ENCODE results near the gene UBE4B. TPM values are rescaled to one million over a fixed set of nuclear protein-coding genes. Genes with fewer than 3 reads are reported as not detected.

The UBE4B gene
- total RNA-seq, 1 experiment from 2014 or later: 80.8 TPM

- TF ChIP-seq ZNF281 (CRISPR knock-in tag; IDR thresholded peaks at IDR 0.05) (no peak), MXD4 (CRISPR knock-in tag; IDR thresholded peaks at IDR 0.05; ENCODE audit: borderline replicate concordance) (no peak), ZNF138 (CRISPR knock-in tag; conservative IDR thresholded peaks at IDR 0.05) (no peak), GRHL2 (CRISPR knock-in tag; IDR thresholded peaks at IDR 0.05; ENCODE audit: insufficient replicate concordance, severe bottlenecking) (no peak), FOXJ3 (CRISPR knock-in tag; IDR thresholded peaks at IDR 0.05; ENCODE audit: borderline replicate concordance) (no peak), ETV6 (CRISPR knock-in tag; IDR thresholded peaks at IDR 0.05) (no peak)
- TF ChIP-seq, protein P1, sequence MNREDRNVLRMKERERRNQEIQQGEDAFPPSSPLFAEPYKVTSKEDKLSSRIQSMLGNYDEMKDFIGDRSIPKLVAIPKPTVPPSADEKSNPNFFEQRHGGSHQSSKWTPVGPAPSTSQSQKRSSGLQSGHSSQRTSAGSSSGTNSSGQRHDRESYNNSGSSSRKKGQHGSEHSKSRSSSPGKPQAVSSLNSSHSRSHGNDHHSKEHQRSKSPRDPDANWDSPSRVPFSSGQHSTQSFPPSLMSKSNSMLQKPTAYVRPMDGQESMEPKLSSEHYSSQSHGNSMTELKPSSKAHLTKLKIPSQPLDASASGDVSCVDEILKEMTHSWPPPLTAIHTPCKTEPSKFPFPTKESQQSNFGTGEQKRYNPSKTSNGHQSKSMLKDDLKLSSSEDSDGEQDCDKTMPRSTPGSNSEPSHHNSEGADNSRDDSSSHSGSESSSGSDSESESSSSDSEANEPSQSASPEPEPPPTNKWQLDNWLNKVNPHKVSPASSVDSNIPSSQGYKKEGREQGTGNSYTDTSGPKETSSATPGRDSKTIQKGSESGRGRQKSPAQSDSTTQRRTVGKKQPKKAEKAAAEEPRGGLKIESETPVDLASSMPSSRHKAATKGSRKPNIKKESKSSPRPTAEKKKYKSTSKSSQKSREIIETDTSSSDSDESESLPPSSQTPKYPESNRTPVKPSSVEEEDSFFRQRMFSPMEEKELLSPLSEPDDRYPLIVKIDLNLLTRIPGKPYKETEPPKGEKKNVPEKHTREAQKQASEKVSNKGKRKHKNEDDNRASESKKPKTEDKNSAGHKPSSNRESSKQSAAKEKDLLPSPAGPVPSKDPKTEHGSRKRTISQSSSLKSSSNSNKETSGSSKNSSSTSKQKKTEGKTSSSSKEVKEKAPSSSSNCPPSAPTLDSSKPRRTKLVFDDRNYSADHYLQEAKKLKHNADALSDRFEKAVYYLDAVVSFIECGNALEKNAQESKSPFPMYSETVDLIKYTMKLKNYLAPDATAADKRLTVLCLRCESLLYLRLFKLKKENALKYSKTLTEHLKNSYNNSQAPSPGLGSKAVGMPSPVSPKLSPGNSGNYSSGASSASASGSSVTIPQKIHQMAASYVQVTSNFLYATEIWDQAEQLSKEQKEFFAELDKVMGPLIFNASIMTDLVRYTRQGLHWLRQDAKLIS (CRISPR knock-in tag; IDR thresholded peaks at IDR 0.05; ENCODE audit: borderline replicate concordance): no peak
- TF ChIP-seq, protein P2, sequence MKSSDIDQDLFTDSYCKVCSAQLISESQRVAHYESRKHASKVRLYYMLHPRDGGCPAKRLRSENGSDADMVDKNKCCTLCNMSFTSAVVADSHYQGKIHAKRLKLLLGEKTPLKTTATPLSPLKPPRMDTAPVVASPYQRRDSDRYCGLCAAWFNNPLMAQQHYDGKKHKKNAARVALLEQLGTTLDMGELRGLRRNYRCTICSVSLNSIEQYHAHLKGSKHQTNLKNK (CRISPR knock-in tag; IDR thresholded peaks at IDR 0.05): no peak
- TF ChIP-seq, protein P3, sequence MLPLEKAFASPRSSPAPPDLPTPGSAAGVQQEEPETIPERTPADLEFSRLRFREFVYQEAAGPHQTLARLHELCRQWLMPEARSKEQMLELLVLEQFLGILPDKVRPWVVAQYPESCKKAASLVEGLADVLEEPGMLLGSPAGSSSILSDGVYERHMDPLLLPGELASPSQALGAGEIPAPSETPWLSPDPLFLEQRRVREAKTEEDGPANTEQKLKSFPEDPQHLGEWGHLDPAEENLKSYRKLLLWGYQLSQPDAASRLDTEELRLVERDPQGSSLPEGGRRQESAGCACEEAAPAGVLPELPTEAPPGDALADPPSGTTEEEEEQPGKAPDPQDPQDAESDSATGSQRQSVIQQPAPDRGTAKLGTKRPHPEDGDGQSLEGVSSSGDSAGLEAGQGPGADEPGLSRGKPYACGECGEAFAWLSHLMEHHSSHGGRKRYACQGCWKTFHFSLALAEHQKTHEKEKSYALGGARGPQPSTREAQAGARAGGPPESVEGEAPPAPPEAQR (CRISPR knock-in tag; IDR thresholded peaks at IDR 0.05): no peak
- TF ChIP-seq, protein P4, sequence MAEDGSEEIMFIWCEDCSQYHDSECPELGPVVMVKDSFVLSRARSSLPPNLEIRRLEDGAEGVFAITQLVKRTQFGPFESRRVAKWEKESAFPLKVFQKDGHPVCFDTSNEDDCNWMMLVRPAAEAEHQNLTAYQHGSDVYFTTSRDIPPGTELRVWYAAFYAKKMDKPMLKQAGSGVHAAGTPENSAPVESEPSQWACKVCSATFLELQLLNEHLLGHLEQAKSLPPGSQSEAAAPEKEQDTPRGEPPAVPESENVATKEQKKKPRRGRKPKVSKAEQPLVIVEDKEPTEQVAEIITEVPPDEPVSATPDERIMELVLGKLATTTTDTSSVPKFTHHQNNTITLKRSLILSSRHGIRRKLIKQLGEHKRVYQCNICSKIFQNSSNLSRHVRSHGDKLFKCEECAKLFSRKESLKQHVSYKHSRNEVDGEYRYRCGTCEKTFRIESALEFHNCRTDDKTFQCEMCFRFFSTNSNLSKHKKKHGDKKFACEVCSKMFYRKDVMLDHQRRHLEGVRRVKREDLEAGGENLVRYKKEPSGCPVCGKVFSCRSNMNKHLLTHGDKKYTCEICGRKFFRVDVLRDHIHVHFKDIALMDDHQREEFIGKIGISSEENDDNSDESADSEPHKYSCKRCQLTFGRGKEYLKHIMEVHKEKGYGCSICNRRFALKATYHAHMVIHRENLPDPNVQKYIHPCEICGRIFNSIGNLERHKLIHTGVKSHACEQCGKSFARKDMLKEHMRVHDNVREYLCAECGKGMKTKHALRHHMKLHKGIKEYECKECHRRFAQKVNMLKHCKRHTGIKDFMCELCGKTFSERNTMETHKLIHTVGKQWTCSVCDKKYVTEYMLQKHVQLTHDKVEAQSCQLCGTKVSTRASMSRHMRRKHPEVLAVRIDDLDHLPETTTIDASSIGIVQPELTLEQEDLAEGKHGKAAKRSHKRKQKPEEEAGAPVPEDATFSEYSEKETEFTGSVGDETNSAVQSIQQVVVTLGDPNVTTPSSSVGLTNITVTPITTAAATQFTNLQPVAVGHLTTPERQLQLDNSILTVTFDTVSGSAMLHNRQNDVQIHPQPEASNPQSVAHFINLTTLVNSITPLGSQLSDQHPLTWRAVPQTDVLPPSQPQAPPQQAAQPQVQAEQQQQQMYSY (CRISPR knock-in tag; IDR thresholded peaks at IDR 0.05): no peak
Observed at GRCh38 chr1:10132316-10132715, 99.6 kb downstream of the UBE4B start (continued).

- no peak overlapping the region for H3K4me3 Mint-ChIP-seq
- no peaks in the 10 kb centered on the region for H3K4me1 Mint-ChIP-seq
- no peak overlapping the region for H3K27ac Mint-ChIP-seq
- H3K27me3 Mint-ChIP-seq (ENCODE audit: low read depth): no peaks in the 10 kb centered on the region
- DNase-seq (ENCODE audit: low spot score) (no peak), ATAC-seq (no peak)
- POLR2A ChIA-PET: no interaction called here
- peaks cover 54% of the 10 kb centered on the region for H3K36me3 Mint-ChIP-seq
- CTCF ChIA-PET: interaction anchor here (0.6 kb wide), 1 partner anchor 41 kb away, joined by 3 read pairs; no protein-coding TSS in a partner anchor
- no peaks in the 10 kb centered on the region for H3K9me3 Mint-ChIP-seq
- no peak for TF ChIP-seq TEAD4 (CRISPR knock-in tag; IDR thresholded peaks at IDR 0.05)
- no peak for TF ChIP-seq NR3C1 (CRISPR knock-in tag; conservative IDR thresholded peaks at IDR 0.05; ENCODE audit: low read depth)
- TF ChIP-seq ZNF671 (CRISPR knock-in tag; IDR thresholded peaks at IDR 0.05): no peak
- no peak for TF ChIP-seq NFATC4 (CRISPR knock-in tag; IDR thresholded peaks at IDR 0.05)
- TF ChIP-seq, protein P2 (CRISPR knock-in tag; IDR thresholded peaks at IDR 0.05): no peak
Observed at GRCh38 chr1:10132852-10133251, 100.1 kb downstream of the UBE4B start.

Measured in WTC11 (cell line).